T47D (cell line): ENCODE results near the gene KIF1B.

ENCODE experiments used
- DNase-seq, 2 experiments: peaks; one replicate each; pipeline versions ENCODE4 v3.0.0 to v3.0.0-alpha.2; 2011 to 2012; ENCODE audit warnings: low read depth in 1 of 2, low spot score in 1 of 2
- JUND ChIP-seq: IDR thresholded peaks from 2 replicates; pipeline ENCODE4 v1.6.1; 2012; ENCODE audit warnings: low read depth
- in situ Hi-C: cut with HindIII; loops from 2 replicates; pipeline ENCODE4 v1.10.0; 2016; ENCODE audit warnings: low sequenced_read_pairs, low pct_unique_long_range_greater_than_20kb

Gene KIF1B

DNA sequence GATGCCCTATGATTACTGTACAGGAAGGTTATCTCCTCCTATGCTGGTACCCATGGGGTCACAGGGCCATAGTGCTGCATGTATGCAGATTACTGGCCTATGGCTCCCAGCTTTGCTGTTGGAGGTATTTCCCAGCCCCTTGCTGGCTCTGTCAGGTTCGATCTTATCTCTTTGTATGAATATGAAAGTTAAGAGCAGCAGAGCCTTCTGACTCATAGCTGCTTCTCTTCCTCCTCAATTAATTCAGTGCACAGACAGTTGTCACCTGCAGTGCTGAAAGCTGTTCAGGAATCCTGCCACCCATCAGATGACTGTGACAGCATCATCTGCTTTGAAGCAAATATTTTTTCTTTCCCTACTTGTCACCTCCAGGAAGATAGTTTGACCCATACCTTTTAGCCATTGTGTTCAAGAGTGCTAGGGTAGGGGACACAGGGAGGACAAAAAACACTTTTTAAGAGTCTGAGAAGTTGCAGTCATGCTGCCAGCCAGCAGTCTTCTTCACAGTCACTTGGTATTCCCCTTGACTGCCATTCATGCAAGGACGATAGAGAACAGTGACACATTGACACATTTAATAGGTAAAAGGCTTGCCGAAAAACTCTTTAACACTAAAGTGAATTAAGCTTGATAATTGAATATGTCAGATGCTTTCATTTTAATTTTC lies 73.1 kb downstream of the KIF1B start:
- in situ Hi-C loops = no loop called here
- no peak for DNase-seq
- no peak for TF ChIP-seq JUND

GRCh38 chr1:10286244-10286643 lies 75.9 kb downstream of the KIF1B start:
- no peak for DNase-seq
- in situ Hi-C loops = no loop called here
- TF ChIP-seq JUND = no peak

DNA sequence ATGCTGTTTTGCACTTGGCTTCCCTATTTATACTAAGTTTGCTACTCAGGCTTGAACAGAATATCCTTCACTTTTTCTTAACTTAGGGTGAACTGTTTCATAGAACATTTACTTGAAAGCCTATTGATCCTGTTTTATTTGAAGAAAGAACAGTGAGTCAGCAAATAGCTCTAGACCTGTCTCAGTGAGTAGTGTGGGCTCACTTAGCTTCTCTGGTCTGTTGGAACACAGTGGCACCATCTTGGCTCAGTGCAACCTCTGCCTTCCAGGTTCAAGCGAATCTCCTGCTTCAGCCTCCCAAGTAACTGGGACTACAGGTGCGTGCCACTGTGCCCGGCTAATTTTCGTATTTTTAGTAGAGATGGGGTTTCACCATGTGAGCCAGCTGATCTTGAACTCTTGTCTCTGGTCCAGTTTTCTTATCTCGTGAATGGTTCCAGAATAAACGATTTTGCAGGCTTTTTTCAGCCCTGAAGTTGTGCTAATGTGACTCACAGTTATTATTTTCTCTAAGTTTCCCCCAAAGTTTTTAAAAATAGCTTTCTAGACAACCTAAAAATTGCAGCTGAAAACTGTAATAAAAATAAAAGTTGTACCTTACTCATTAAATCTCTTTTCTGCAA lies 76.8 kb downstream of the KIF1B start:
- in situ Hi-C loops = no loop called here
- no peak for DNase-seq
- TF ChIP-seq JUND = no peak

GRCh38 chr1:10288029-10288615 lies 77.8 kb downstream of the KIF1B start:
- DNase-seq = no peak
- in situ Hi-C loops = no loop called here
- TF ChIP-seq JUND = no peak

DNA sequence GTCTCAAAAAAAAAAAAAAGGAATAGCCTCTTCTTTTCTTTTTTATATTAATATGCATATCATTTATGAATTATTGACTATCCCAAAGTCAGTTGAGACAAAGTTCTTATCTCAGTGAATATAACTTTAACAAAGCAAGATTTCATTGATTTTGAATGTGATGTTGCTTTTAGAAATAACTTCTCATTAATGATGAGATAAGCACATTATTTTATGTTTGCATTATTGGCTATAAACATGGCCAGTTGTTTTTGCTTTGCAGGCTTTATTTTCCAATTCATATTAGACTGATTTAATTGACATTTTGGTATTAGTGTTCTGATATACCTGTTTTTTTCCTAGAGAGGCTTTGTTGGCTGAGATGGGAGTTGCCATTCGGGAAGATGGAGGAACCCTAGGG lies 81.3 kb downstream of the KIF1B start:
- in situ Hi-C loops = no loop called here
- DNase-seq = no peak
- no peak for TF ChIP-seq JUND

DNA sequence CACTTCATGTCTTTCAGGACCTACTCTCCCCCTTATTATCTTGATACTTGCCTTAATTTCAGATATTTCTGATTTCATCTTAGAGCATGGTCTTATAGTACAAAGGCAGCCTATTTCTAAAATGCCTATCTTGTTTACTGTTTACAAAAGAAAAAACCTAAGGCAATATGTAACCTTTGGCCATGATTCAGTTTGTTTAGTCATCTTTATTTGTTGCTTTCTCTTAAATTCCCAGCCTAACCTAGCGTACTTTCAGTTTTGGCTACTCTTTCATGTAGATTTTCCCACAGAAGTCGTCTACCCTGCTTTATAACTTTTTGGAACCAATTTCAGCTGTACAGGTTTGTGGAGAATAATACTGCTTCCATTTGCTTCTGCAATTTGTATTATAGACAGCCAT lies 81.8 kb downstream of the KIF1B start:
- in situ Hi-C loops = no loop called here
- DNase-seq = peak in 1 of 2 experiments; percentile 8
- TF ChIP-seq JUND = no peak

DNA sequence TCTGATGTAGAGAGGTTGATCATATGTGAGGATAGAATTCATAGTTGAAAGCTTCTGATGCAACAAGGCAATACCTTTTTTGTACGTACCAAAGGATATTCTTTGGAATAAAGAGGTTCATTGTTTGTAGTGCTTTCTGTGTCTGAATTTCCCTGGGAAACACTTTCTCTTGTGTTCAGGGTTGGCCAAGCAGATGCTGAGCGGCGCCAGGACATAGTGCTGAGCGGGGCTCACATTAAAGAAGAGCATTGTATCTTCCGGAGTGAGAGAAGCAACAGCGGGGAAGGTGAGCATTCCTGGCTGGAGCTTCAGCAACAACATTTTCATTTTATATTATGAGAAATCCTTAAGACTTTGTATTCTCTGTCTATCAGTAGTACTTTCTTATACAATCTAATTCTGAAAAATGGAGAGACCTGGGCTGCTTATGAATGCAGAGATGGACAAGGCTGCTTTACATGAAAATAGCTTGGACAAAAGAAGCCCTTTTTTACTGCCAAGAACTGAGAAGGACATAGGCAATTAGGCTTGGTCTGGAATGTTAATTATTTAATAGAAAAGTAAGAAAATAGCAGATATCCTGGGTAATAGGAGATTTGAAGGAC lies 85.2 kb downstream of the KIF1B start:
- no peak for DNase-seq
- in situ Hi-C loops = no loop called here
- no peak for TF ChIP-seq JUND

- no peak for TF ChIP-seq JUND
- in situ Hi-C loops = no loop called here
- peak; percentile 26 to 68 for DNase-seq
Observed at GRCh38 chr1:10299151-10299550, 88.8 kb downstream of the KIF1B start.

GRCh38 chr1:10302416-10302815 lies 92.0 kb downstream of the KIF1B start:
- DNase-seq = no peak
- in situ Hi-C loops = no loop called here
- TF ChIP-seq JUND = no peak

GRCh38 chr1:10304295-10304694 lies 93.9 kb downstream of the KIF1B start:
- in situ Hi-C loops = no loop called here
- TF ChIP-seq JUND = no peak
- no peak for DNase-seq

DNA sequence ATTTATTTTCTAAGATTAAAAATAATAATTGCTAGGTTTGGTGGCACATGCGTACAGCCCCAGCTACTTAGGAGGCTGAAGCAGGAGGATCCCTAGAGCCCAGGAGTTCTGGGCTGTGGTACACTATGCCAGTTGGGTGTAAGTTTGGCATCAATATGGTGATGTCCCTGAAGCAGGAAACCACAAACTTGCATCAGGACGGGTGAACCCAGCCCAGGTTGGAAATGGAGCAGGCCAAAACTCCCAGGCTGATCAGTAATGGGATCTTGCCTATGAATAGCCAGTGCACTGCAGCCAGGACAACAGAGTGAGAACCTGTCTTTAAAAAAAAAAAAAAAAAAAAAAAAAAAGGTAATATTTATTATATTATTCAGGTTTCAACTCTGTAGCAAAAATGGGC lies 96.1 kb downstream of the KIF1B start:
- no peak for TF ChIP-seq JUND
- DNase-seq = no peak
- in situ Hi-C loops = no loop called here

- in situ Hi-C loops = no loop called here
- no peak for DNase-seq
- no peak for TF ChIP-seq JUND
Observed at GRCh38 chr1:10308001-10308400, 97.6 kb downstream of the KIF1B start.
